Hepatocyte (in vitro differentiated cells): ENCODE measurements around the gene SLC2A11.

Experiments
- EZH2 ChIP-seq: fragments of 200-600 bp; sonication (generic); IDR thresholded peaks from 2 replicates; pipeline ENCODE4 v1.6.1; 2016; ENCODE audit warnings: antibody characterized with exemption, mild to moderate bottlenecking, borderline replicate concordance
- EZH2phosphoT487 ChIP-seq: fragments of 200-600 bp; sonication (generic); IDR thresholded peaks from one replicate; pipeline ENCODE4 v1.6.1; 2018; ENCODE audit warnings: antibody characterized with exemption, mild to moderate bottlenecking, low read depth, moderate library complexity; ENCODE audit not compliant: unreplicated experiment, severe bottlenecking

DNA sequence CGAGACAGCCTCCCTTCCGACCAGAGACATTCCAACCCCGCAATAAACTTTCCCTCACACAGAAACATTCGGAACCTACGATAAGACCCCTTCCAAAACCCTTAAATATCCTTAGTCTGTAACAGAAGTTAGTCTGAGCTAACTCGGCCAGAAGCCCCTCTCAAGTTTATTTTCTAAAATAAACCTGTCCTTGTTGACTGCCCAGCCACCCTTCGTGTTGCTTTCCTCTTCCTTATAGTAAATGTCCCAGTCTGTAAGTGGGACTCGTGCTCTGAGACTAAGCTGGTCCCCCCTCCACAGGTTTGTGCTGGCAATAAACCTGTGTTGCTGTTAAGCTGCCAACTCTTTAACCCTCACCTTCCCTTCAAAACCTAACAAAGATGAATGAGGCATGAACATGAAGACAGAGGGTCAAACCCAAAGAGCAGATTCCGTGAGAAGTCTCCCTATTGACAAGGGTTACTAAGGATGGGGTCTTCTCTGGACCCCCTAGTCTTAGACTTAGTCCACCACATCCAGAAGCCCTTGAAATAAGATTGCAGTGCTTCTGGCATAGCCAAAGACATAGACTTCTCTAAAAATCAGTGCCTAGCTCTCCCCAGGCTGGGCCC is 54.7 kb downstream of the SLC2A11 start:
- TF ChIP-seq EZH2 (no peak), EZH2phosphoT487 (no peak)
